Measurements from ENCODE around the gene HDLBP.

HDLBP gene

GRCh38 chr2:241289053-241289452, 26.4 kb downstream of the HDLBP start:
- Histone ChIP-seq H3K36me3 (no peaks in the 10 kb centered on the region; the same call in 1 of the 2 replicates), H3K9me3 (no peaks in the 10 kb centered on the region), H3K4me3 (ENCODE audit: low read depth, low read length) (no peak overlapping the region), H3K27me3 (no peaks in the 10 kb centered on the region), H3K4me1 (no peaks in the 10 kb centered on the region; the same call in none of the 2 replicates)
- TF ChIP-seq CTCF (IDR thresholded peaks at IDR 0.05; ENCODE audit: low read depth, low read length): no peak
- no peak for DNase-seq

GRCh38 chr2:241288324-241288888, 27.1 kb downstream of the HDLBP start:
- no peak for TF ChIP-seq CTCF (IDR thresholded peaks at IDR 0.05; ENCODE audit: low read depth, low read length)
- Histone ChIP-seq H3K9me3 (no peaks in the 10 kb centered on the region), H3K4me1 (no peaks in the 10 kb centered on the region; the same call in none of the 2 replicates), H3K36me3 (no peaks in the 10 kb centered on the region; the same call in 1 of the 2 replicates), H3K27me3 (no peaks in the 10 kb centered on the region), H3K4me3 (ENCODE audit: low read depth, low read length) (no peak overlapping the region)
- DNase-seq: no peak

GRCh38 chr2:241286348-241287090, 29.0 kb downstream of the HDLBP start:
- no peaks in the 10 kb centered on the region for H3K27me3 ChIP-seq
- H3K9me3 ChIP-seq: no peaks in the 10 kb centered on the region
- H3K4me1 ChIP-seq: no peaks in the 10 kb centered on the region; the same call in 1 of the 2 replicates
- no peaks in the 10 kb centered on the region; the same call in 1 of the 2 replicates for H3K36me3 ChIP-seq
- no peak for TF ChIP-seq CTCF (IDR thresholded peaks at IDR 0.05; ENCODE audit: low read depth, low read length)
- no peak for DNase-seq
- no peak overlapping the region for H3K4me3 ChIP-seq (ENCODE audit: low read depth, low read length)

- H3K36me3 ChIP-seq: no peaks in the 10 kb centered on the region; the same call in none of the 2 replicates
- no peak overlapping the region for H3K4me3 ChIP-seq (ENCODE audit: low read depth, low read length)
- TF ChIP-seq CTCF (IDR thresholded peaks at IDR 0.05; ENCODE audit: low read depth, low read length): no peak
- H3K9me3 ChIP-seq: no peaks in the 10 kb centered on the region
- no peak for DNase-seq
- no peaks in the 10 kb centered on the region for H3K27me3 ChIP-seq
- H3K4me1 ChIP-seq: no peaks in the 10 kb centered on the region; the same call in 1 of the 2 replicates
These were observed 29.9 kb downstream of the HDLBP start for GRCh38 chr2:241285596-241285995.

GRCh38 chr2:241282555-241282954, 32.9 kb downstream of the HDLBP start:
- Histone ChIP-seq H3K27me3 (no peaks in the 10 kb centered on the region), H3K9me3 (no peaks in the 10 kb centered on the region), H3K4me3 (ENCODE audit: low read depth, low read length) (no peak overlapping the region), H3K4me1 (peaks cover 5% of the 10 kb centered on the region), H3K36me3 (no peaks in the 10 kb centered on the region; the same call in none of the 2 replicates)
- TF ChIP-seq CTCF (IDR thresholded peaks at IDR 0.05; ENCODE audit: low read depth, low read length): no peak
- no peak for DNase-seq

- no peak overlapping the region for H3K4me3 ChIP-seq (ENCODE audit: low read depth, low read length)
- no peaks in the 10 kb centered on the region for H3K9me3 ChIP-seq
- no peaks in the 10 kb centered on the region; the same call in 1 of the 2 replicates for H3K36me3 ChIP-seq
- no peaks in the 10 kb centered on the region for H3K27me3 ChIP-seq
- peaks cover 5% of the 10 kb centered on the region for H3K4me1 ChIP-seq
- no peak for TF ChIP-seq CTCF (IDR thresholded peaks at IDR 0.05; ENCODE audit: low read depth, low read length)
- DNase-seq: no peak
These were observed 35.2 kb downstream of the HDLBP start for GRCh38 chr2:241280291-241280690.
